ENCODE measurements around the gene COX4I1.
"Not testable (repeated sequence)": the region's sequence is repeated elsewhere in the genome, so short reads cannot be mapped to it uniquely, and the experiment has no call there.

The COX4I1 gene

GRCh38 chr16:85803570-85803969 is 4.1 kb downstream of the COX4I1 start:
- DNase-seq (ENCODE audit: low read depth) = no peak

DNA sequence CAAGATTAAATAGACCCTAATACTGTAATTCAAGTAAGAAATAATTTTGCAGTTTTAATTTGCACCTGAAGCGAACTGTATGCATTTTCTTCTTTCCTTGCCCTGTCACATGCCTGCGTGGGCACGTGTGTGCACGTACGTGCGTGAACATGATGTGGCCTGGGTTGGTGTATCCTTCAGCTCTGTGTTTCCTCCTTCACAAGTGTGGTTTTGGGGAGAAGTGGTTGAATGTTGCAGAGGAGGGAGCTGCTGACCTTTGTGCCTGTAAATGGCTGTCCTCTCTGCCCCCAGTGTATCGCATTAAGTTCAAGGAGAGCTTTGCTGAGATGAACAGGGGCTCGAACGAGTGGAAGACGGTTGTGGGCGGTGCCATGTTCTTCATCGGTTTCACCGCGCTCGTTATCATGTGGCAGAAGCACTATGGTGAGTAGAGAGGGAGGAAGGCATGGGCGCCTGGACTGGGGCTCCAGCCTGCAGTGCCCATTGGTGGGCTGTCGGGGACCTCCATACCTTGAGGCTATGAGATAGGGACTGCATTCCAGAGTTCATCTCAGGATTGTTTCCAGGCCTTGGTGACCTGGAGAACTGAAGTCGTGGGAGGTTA is 6.0 kb downstream of the COX4I1 start:
- no peak for DNase-seq (ENCODE audit: low read depth)

DNA sequence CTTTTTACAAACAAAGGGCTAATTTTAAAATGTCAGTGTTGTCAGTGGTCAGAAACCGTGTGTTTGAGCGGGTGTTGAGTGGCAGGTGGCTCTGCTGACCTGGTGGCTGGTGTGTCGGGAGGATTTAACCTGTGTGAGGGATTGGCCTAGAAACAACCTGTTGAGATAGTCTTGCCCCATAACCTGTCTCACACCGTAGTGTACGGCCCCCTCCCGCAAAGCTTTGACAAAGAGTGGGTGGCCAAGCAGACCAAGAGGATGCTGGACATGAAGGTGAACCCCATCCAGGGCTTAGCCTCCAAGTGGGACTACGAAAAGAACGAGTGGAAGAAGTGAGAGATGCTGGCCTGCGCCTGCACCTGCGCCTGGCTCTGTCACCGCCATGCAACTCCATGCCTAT is 7.0 kb downstream of the COX4I1 start:
- no peak for DNase-seq (ENCODE audit: low read depth)

- DNase-seq (ENCODE audit: low read depth) = not testable (repeated sequence)
Observed at GRCh38 chr16:85807340-85807739, 7.8 kb downstream of the COX4I1 start.

DNA sequence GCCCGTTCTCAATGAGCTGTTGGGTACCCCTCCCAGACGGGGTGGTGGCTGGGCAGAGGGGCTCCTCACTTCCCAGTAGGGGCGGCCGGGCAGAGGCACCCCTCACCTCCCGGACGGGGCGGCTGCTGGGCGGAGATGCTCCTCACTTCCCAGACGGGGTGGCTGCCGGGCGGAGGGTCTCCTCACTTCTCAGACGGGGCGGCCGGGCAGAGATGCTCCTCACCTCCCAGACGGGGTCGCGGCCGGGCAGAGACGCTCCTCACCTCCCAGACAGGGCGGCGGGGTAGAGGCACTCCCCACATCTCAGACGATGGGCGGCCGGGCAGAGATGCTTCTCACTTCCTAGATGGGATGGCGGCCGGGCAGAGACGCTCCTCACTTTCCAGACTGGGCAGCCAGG is 8.6 kb downstream of the COX4I1 start:
- not testable (repeated sequence) for DNase-seq (ENCODE audit: low read depth)

GRCh38 chr16:85808926-85809325 is 9.4 kb downstream of the COX4I1 start:
- DNase-seq (ENCODE audit: low read depth) = no peak

DNA sequence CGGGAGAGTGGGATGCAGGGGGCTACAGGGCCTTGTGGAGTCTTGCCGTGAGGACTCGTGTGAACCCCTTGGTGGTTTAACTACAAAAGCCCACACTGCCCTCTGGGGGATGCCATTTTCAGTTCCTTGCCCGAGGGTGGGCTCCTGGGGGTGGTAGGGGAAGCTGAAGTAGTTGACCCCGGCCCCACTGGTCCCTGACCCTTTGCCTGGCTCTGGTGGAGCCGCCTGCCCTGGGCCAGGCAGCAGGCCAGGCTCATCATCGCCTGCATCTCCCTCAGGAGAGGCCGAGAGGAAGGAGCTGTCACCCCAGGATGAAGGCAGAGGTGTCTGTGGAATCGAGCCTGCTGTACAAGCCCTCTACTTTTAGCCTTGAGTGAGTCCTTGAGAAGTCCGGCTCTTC is 10.2 kb downstream of the COX4I1 start:
- no peak for DNase-seq (ENCODE audit: low read depth)

- DNase-seq (ENCODE audit: low read depth) = no peak
Observed at GRCh38 chr16:85810097-85810741, 10.7 kb downstream of the COX4I1 start.

- DNase-seq (ENCODE audit: low read depth) = no peak
Observed at GRCh38 chr16:85810742-85811115, 11.2 kb downstream of the COX4I1 start.

DNA sequence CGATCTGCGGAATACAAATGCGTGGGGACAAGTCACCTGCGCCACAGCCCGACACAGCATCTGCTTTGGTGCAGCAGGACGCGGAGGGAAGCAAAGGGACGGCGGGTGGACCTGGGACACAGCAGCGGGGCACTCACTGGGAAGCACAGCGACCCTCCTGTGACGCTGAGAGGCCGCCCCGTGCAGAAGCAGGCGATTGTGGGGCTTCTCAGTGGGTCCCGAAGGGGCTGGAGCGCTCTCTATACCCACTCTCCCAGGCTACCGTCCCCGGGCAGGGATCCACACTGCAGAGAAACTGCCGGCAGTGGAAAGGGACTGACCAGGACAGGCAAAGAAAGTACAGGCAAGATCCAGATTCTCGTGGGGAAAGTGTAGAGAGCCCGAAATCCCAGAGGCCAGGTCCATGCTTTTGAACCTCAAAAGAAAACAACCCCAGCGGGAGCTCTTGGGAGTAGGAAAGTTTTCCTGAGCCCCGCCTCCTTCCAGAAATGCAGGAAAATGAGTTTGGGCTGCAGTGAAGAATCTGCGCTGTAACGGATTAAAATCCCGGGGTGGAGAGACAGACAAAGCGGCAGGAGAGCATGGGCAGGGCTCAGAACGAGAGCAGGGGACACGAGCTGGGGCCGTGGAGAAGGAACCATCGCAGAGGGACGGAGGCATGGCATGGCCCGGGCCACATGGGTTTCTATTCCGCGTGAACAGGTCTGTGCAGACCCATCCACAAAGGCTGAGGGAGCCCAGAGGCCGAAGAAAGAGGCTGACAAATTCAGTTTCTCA is 12.7 kb downstream of the COX4I1 start:
- DNase-seq (ENCODE audit: low read depth) = no peak

GRCh38 chr16:85812811-85813700 is 13.6 kb downstream of the COX4I1 start:
- DNase-seq (ENCODE audit: low read depth) = no peak

GRCh38 chr16:85816159-85816558 is 16.7 kb downstream of the COX4I1 start:
- no peak for DNase-seq (ENCODE audit: low read depth)

- not testable (repeated sequence) for DNase-seq (ENCODE audit: low read depth)
Observed at GRCh38 chr16:85817195-85817594, 17.7 kb downstream of the COX4I1 start.

DNA sequence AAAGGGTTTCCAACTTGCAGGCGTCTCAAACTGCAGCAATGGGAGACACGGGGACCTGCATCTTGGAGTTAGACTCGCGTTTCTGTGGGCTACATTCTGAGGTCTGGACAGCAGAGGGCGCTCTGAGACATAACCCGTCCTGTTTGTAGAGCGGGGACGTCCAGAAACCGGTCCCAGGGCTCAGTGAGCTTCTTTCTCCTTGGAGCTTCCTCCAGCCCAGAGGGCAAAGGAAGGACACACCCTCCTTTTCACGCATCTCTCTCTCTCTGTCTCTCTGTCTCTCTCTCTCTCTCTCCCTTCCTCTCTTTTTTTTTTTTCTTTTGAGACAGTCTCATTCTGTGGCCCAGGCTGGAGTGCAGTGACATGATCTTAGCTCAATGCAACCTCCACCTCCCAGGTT is 19.8 kb downstream of the COX4I1 start:
- DNase-seq (ENCODE audit: low read depth) = peak; percentile 82

GRCh38 chr16:85819771-85820170 is 20.3 kb downstream of the COX4I1 start:
- DNase-seq (ENCODE audit: low read depth) = no peak

- no peak for DNase-seq (ENCODE audit: low read depth)
Observed at GRCh38 chr16:85820604-85821372, 21.3 kb downstream of the COX4I1 start.

- peak; percentile 71 for DNase-seq (ENCODE audit: low read depth)
Observed at GRCh38 chr16:85821390-85822135, 22.1 kb downstream of the COX4I1 start.

DNA sequence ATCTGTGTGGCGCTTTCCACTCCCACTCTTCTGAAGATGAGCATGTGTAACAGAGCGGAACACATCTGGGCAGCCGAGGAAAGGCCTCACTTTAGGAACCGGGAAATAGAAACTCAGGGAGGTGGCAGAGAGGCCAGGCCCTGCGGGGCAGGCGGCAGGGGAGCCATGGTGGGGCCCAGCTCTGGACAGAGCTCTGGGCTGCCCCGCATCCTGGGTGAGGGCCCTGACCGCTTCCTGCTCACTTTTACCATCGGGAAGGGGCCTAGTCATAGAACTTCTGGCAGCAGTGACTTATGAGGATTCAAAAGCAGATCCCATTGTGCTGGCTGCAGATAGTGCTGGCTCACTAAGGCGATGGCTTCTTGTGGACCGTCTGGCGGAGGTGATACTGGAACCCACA is 22.6 kb downstream of the COX4I1 start:
- DNase-seq (ENCODE audit: low read depth) = no peak

DNA sequence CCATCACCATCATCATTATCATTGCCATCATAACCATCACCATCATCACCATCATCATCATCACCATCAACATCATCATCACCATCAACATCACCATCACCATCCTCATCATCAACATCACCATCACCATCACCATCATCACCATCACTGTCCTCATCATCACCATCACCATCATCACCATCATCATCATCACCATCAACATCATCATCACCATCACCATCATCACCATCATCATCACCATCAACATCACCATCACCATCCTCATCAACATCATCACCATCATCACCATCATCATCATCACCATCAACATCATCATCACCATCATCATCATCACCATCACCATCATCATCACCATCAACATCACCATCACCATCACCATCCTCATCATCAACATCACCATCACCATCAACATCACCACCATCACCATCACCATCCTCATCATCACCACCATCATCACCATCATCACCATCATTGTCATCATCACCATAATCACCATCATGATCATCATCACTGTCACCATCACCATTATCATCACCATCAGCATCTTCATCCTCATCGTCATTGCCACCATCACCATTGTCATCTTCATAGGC is 23.9 kb downstream of the COX4I1 start:
- no peak for DNase-seq (ENCODE audit: low read depth)
